ENCODE results near the gene AFF4. TPM values are rescaled to one million over a fixed set of nuclear protein-coding genes. Genes with fewer than 3 reads are reported as not detected.

AFF4 gene
- total and polyA plus RNA-seq, 10 of the 15 experiments (the other 5 are each of a cell fraction or from before 2014, with no cell fraction given), result 1.1 to 20.2 (median 10.4) TPM

DNA sequence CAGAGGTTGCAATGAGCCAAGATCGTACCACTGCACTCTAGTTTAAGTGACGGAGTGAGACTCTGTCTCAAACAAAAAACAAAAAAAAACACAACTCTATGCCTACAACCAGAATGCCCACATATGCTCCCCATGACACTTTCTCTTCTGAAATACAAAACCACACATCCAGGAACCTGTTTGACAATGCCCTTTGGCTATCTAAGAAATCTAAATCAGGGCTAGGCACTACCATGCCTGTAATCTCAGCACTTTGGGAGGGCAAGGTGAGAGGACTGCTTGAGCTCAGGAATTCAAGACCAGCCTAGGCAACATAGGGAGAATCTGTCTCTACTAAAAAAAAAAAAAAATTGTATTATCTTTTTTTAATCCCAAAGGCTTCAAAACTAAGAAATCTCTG, 10.6 kb downstream of the AFF4 start:
- no peak overlapping the region for H2AFZ ChIP-seq (ENCODE audit: control insufficient read depth, low read depth, low read length)
- no peaks in the 10 kb centered on the region for H3K4me1 ChIP-seq (ENCODE audit: control insufficient read depth, insufficient read depth, low read length)
- no peak overlapping the region for H3K4me2 ChIP-seq (ENCODE audit: control insufficient read depth, insufficient read depth)
- ChIA-PET SMC1A (ENCODE audit: uncharacterized antibody, unreplicated experiment) (no interaction called here), RAD21 (ENCODE audit: unreplicated experiment) (no interaction called here), POLR2A (no interaction called here), CTCF (no interaction called here)
- H3K9ac ChIP-seq (ENCODE audit: control insufficient read depth, insufficient read depth, low read length), result no peak overlapping the region
- intact Hi-C loops (cut with micrococcal nuclease; ENCODE audit: unreplicated experiment) (no loop called here), in situ Hi-C loops (cut with MboI) (no loop called here)
- peaks cover 4 to 9% of the 10 kb centered on the region in 2 experiments; a peak in 2 of 4 replicates for H3K36me3 ChIP-seq (ENCODE audit: control insufficient read depth in 2 of 2, insufficient read depth in 2 of 2, low read length in 1 of 2)
- H3K9me3 ChIP-seq (replicated peaks; ENCODE audit: control insufficient read depth, insufficient read depth, low read length), result no peaks in the 10 kb centered on the region; the same call in 2 of the 3 replicates
- peaks cover 4% of the 10 kb centered on the region; the same call in 1 of the 2 replicates for H4K20me1 ChIP-seq (ENCODE audit: control insufficient read depth, insufficient read depth)
- TF ChIP-seq NR2C1 (IDR thresholded peaks at IDR 0.05) (no peak), SMARCA5 (IDR thresholded peaks at IDR 0.05) (no peak), ATF7 (IDR thresholded peaks at IDR 0.05; ENCODE audit: low read depth) (no peak), PAX8 (IDR thresholded peaks at IDR 0.05) (no peak), NFIC (IDR thresholded peaks at IDR 0.05; ENCODE audit: low read depth, low read length) (no peak), KAT2A (conservative IDR thresholded peaks at IDR 0.05; ENCODE audit: control insufficient read depth, low read depth, low read length) (no peak), MTA3 (IDR thresholded peaks at IDR 0.05; ENCODE audit: borderline replicate concordance, low read length) (no peak)
- TF ChIP-seq, protein P1, sequence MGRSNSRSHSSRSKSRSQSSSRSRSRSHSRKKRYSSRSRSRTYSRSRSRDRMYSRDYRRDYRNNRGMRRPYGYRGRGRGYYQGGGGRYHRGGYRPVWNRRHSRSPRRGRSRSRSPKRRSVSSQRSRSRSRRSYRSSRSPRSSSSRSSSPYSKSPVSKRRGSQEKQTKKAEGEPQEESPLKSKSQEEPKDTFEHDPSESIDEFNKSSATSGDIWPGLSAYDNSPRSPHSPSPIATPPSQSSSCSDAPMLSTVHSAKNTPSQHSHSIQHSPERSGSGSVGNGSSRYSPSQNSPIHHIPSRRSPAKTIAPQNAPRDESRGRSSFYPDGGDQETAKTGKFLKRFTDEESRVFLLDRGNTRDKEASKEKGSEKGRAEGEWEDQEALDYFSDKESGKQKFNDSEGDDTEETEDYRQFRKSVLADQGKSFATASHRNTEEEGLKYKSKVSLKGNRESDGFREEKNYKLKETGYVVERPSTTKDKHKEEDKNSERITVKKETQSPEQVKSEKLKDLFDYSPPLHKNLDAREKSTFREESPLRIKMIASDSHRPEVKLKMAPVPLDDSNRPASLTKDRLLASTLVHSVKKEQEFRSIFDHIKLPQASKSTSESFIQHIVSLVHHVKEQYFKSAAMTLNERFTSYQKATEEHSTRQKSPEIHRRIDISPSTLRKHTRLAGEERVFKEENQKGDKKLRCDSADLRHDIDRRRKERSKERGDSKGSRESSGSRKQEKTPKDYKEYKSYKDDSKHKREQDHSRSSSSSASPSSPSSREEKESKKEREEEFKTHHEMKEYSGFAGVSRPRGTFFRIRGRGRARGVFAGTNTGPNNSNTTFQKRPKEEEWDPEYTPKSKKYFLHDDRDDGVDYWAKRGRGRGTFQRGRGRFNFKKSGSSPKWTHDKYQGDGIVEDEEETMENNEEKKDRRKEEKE (IDR thresholded peaks at IDR 0.05), result no peak
- DNase-seq (ENCODE audit: low read depth, low spot score), result no peak
- no peak overlapping the region for H3K27ac ChIP-seq (ENCODE audit: control insufficient read depth, insufficient read depth)
- no peak overlapping the region for H3K4me3 ChIP-seq
- FAIRE-seq, result no peak
- WGBS (ENCODE audit: insufficient coverage, insufficient replicate concordance, low lambda C conversion rate, missing lambda C conversion rate), result 94% methylated on average over 2 of the region's 2 CpGs
- no peak for ATAC-seq
- no peaks in the 10 kb centered on the region for H3K27me3 ChIP-seq (replicated peaks in 1 of 2; ENCODE audit: control insufficient read depth in 2 of 2, insufficient read depth in 2 of 2, low read length in 1 of 2)
- peaks cover 49% of the 10 kb centered on the region for H3K79me2 ChIP-seq (ENCODE audit: control insufficient read depth, insufficient read depth, low read length)
- no TSS peak for BruUV-seq (replicated peaks)
